Caco-2 (cell line): ENCODE measurements around the gene ENOX1. TPM values are rescaled to one million over a fixed set of nuclear protein-coding genes. Genes with fewer than 3 reads are reported as not detected.

ENCODE experiments used
- BruUV-seq: library from RNA; stranded (reverse); fragments of 400-500 nt; replicated peaks from 2 replicates; lab custom pipeline; 2021; lab: Mats Ljungman, UMichigan
- CTCF ChIA-PET: fragments of 300-600 bp; sonication (Branson Sonifier 250); formaldehyde crosslinking; loops from one replicate; lab custom pipeline; 2022; ENCODE audit warnings: antibody characterized with exemption; lab: Charles Lee
- POLR2A ChIA-PET: fragments of 300-600 bp; sonication (Branson Sonifier 250); formaldehyde crosslinking; loops from one replicate; lab custom pipeline; 2022; ENCODE audit warnings: antibody characterized with exemption; lab: Charles Lee
- DNase-seq, 2 experiments: peaks; one replicate each; pipeline versions ENCODE4 v3.0.0 to v3.0.0-alpha.2; 2020 to 2022
- H3K27me3 ChIP-seq: replicated peaks from 2 replicates; pipeline ENCODE4 v1.6.0; 2011; ENCODE audit warnings: low read length; ENCODE audit not compliant: control insufficient read depth, insufficient read depth
- H3K36me3 ChIP-seq: 2 replicates; pipeline ENCODE4 v1.5.1; 2011; ENCODE audit warnings: low read length; ENCODE audit not compliant: control insufficient read depth, insufficient read depth
- H3K4me1 ChIP-seq: fragments of 250-450 bp; sonication (Bioruptor Pico); 2 replicates; pipeline ENCODE4 v1.5.1; 2020; ENCODE audit warnings: mild to moderate bottlenecking
- H3K4me3 ChIP-seq: 2 replicates; pipeline ENCODE4 v1.5.1; 2011; ENCODE audit warnings: low read depth, mild to moderate bottlenecking, control low read depth, low read length
- H3K9me3 ChIP-seq: fragments of 250-450 bp; sonication (Bioruptor Pico); 2 replicates; pipeline ENCODE4 v1.5.1; 2020; ENCODE audit warnings: mild to moderate bottlenecking, moderate library complexity
- H3K27ac Mint-ChIP-seq: one replicate; pipeline ENCODE4 v1.8.0; 2022; ENCODE audit warnings: mixed read lengths; ENCODE audit not compliant: unreplicated experiment
- H3K27me3 Mint-ChIP-seq: one replicate; pipeline ENCODE4 v1.8.0; 2022; ENCODE audit warnings: mixed read lengths; ENCODE audit not compliant: insufficient read depth, unreplicated experiment
- H3K36me3 Mint-ChIP-seq: one replicate; pipeline ENCODE4 v1.8.0; 2022; ENCODE audit warnings: mild to moderate bottlenecking, mixed read lengths; ENCODE audit not compliant: insufficient read depth, unreplicated experiment
- H3K4me1 Mint-ChIP-seq: one replicate; pipeline ENCODE4 v1.8.0; 2022; ENCODE audit warnings: low read depth, mixed read lengths; ENCODE audit not compliant: unreplicated experiment
- H3K4me3 Mint-ChIP-seq: one replicate; pipeline ENCODE4 v1.8.0; 2022; ENCODE audit warnings: mild to moderate bottlenecking, moderate library complexity, mixed read lengths; ENCODE audit not compliant: unreplicated experiment
- H3K9me3 Mint-ChIP-seq: one replicate; pipeline ENCODE4 v1.8.0; 2022; ENCODE audit warnings: mixed read lengths; ENCODE audit not compliant: unreplicated experiment
- intact Hi-C: fragments of 100-400 bp; cut with micrococcal nuclease; formaldehyde crosslinking; loops from one replicate; pipeline ENCODE4 v1.10.0; 2022; ENCODE audit not compliant: unreplicated experiment
- total RNA-seq: library from RNA; stranded (reverse); gene quantifications from 2 replicates; pipeline ENCODE4 v1.2.3, GENCODE V29; 2022
- TF ChIP-seq, protein P1 (sequence below), 2 experiments: fragments of 200-600 bp in 1 of 2; IDR thresholded peaks; 1 replicate in 1 of 2; 2 replicates in 1 of 2; pipeline versions ENCODE4 v1.5.1 to v1.8.0; 2011 to 2022; ENCODE audit warnings: antibody characterized with exemption in 1 of 2, control low read depth in 1 of 2, inconsistent platforms in 1 of 2, low read depth in 1 of 2, low read length in 1 of 2, mild to moderate bottlenecking in 1 of 2, moderate library complexity in 1 of 2; ENCODE audit not compliant: insufficient read depth in 1 of 2, severe bottlenecking in 1 of 2, unreplicated experiment in 1 of 2

Gene ENOX1
- total RNA-seq, 1 experiment from 2014 or later, result 9.1 TPM

DNA sequence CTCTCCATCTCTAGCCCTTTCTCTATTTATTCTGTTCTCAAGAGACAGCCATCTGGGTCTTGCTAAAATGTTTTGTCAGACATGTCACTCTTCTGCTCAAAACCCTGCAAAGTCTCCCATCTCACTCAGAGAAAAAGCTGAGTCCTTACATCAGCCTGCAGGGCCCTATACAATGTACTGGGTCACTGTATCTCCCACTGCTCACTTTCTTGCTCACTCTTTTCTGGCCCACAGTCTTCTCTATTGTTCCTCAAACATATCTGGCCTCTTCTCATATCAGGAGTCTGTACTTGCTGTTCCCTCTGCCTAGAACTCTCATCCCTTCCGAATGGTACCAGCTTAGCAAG lies 189.2 kb downstream of the ENOX1 start:
- CTCF ChIA-PET, result no interaction called here
- H3K36me3 Mint-ChIP-seq, result no peaks in the 10 kb centered on the region

DNA sequence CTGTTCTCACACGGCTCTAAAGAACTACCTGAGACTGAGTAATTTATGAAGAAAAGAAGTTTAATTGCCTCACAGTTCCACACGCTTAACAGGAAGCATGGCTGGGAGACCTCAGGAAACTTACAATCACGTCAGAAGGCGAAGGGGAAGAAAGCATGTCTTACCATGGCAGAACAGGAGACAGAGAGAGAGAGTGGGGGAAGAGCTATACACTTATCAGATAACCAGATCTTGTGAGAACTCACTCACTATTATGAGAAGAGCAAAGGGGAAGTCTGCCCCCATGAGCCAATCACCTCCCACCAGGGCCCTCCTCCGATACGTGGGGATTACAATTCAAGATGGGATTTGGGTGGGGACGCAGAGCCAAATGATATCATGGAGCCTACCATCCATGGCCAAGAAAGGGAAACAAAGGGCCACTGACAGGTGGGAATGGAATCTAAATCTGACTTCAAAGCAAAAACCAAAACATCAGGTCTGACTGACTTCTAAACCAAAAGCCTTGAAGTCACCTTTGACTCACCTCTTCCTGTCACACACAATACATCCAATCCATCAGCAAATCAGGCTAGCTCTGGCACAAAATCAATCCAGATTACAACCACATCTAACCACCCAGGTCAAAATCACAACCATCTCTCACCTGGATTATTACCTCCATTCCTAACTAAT lies 189.7 kb downstream of the ENOX1 start:
- H3K27me3 ChIP-seq, result no peaks in the 10 kb centered on the region
- no peaks in the 10 kb centered on the region for H3K9me3 Mint-ChIP-seq
- peaks cover 15% of the 10 kb centered on the region; the same call in 1 of the 2 replicates for H3K4me1 ChIP-seq
- ChIA-PET POLR2A (no interaction called here), CTCF (no interaction called here)
- H3K27me3 Mint-ChIP-seq, result no peaks in the 10 kb centered on the region
- H3K4me1 Mint-ChIP-seq, result peaks cover 31% of the 10 kb centered on the region
- H3K27ac Mint-ChIP-seq, result no peak overlapping the region
- H3K4me3 Mint-ChIP-seq, result no peak overlapping the region
- no peak overlapping the region for H3K4me3 ChIP-seq
- no TSS peak for BruUV-seq
- no peaks in the 10 kb centered on the region for H3K9me3 ChIP-seq
- no peaks in the 10 kb centered on the region for H3K36me3 Mint-ChIP-seq
- no peak for DNase-seq
- TF ChIP-seq, protein P1, sequence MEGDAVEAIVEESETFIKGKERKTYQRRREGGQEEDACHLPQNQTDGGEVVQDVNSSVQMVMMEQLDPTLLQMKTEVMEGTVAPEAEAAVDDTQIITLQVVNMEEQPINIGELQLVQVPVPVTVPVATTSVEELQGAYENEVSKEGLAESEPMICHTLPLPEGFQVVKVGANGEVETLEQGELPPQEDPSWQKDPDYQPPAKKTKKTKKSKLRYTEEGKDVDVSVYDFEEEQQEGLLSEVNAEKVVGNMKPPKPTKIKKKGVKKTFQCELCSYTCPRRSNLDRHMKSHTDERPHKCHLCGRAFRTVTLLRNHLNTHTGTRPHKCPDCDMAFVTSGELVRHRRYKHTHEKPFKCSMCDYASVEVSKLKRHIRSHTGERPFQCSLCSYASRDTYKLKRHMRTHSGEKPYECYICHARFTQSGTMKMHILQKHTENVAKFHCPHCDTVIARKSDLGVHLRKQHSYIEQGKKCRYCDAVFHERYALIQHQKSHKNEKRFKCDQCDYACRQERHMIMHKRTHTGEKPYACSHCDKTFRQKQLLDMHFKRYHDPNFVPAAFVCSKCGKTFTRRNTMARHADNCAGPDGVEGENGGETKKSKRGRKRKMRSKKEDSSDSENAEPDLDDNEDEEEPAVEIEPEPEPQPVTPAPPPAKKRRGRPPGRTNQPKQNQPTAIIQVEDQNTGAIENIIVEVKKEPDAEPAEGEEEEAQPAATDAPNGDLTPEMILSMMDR (IDR thresholded peaks at IDR 0.05; ENCODE audit: insufficient read depth in 1 of 2, low read depth in 1 of 2, low read length in 1 of 2, severe bottlenecking in 1 of 2, unreplicated experiment in 1 of 2), result no peak
- intact Hi-C loops, result no loop called here
- no peaks in the 10 kb centered on the region for H3K36me3 ChIP-seq

More for the DNA sequence above, 189.2 kb downstream of the ENOX1 start:
- Mint-ChIP-seq H3K4me1 (peaks cover 31% of the 10 kb centered on the region), H3K4me3 (no peak overlapping the region), H3K27ac (no peak overlapping the region), H3K27me3 (no peaks in the 10 kb centered on the region), H3K9me3 (no peaks in the 10 kb centered on the region)
- Histone ChIP-seq H3K36me3 (no peaks in the 10 kb centered on the region), H3K4me3 (no peak overlapping the region), H3K4me1 (peaks cover 15% of the 10 kb centered on the region; the same call in 1 of the 2 replicates), H3K9me3 (no peaks in the 10 kb centered on the region), H3K27me3 (no peaks in the 10 kb centered on the region)
- TF ChIP-seq, protein P1 (IDR thresholded peaks at IDR 0.05; ENCODE audit: insufficient read depth in 1 of 2, low read depth in 1 of 2, low read length in 1 of 2, severe bottlenecking in 1 of 2, unreplicated experiment in 1 of 2), result no peak
- POLR2A ChIA-PET, result no interaction called here
- intact Hi-C loops, result no loop called here
- DNase-seq, result no peak
- BruUV-seq, result no TSS peak

DNA sequence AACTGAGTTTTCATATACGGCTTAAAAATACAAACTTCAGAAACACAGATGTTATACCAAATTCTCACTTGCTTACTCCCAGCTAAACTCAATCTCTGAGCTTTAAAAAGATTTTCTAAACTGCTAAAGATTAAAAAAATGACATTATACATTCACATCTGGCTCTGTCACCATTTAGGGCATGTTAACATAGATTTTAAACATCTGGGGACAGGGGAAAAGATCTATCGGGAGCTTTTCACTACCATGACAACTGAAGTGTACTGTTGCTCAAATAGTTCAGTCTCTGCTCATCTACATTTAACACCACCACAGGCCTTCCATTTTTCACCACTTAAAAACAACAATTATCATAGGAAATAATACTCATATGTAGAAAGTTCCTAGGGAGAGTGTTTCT lies 190.8 kb downstream of the ENOX1 start:
- intact Hi-C loops, result no loop called here
- no TSS peak for BruUV-seq

More for the DNA sequence above, 190.8 kb downstream of the ENOX1 start:
- H3K9me3 Mint-ChIP-seq, result no peaks in the 10 kb centered on the region
- H3K36me3 Mint-ChIP-seq, result no peaks in the 10 kb centered on the region
- Histone ChIP-seq H3K4me1 (peaks cover 15% of the 10 kb centered on the region; the same call in 1 of the 2 replicates), H3K27me3 (no peaks in the 10 kb centered on the region), H3K36me3 (no peaks in the 10 kb centered on the region), H3K4me3 (no peak overlapping the region), H3K9me3 (no peaks in the 10 kb centered on the region)
- POLR2A ChIA-PET, result no interaction called here
- no peaks in the 10 kb centered on the region for H3K27me3 Mint-ChIP-seq
- DNase-seq, result no peak
- CTCF ChIA-PET, result no interaction called here
- H3K4me3 Mint-ChIP-seq, result no peak overlapping the region
- H3K27ac Mint-ChIP-seq, result no peak overlapping the region
- TF ChIP-seq, protein P1 (IDR thresholded peaks at IDR 0.05; ENCODE audit: insufficient read depth in 1 of 2, low read depth in 1 of 2, low read length in 1 of 2, severe bottlenecking in 1 of 2, unreplicated experiment in 1 of 2), result no peak
- peaks cover 25% of the 10 kb centered on the region for H3K4me1 Mint-ChIP-seq
